Smooth muscle cell of the brain vasculature (primary cell): ENCODE data around the gene CEMIP.

Source experiments
- DNase-seq: peaks from one replicate; pipeline ENCODE4 v3.0.0-alpha.2; 2012; ENCODE audit warnings: low read depth, low spot score

The CEMIP gene

DNA sequence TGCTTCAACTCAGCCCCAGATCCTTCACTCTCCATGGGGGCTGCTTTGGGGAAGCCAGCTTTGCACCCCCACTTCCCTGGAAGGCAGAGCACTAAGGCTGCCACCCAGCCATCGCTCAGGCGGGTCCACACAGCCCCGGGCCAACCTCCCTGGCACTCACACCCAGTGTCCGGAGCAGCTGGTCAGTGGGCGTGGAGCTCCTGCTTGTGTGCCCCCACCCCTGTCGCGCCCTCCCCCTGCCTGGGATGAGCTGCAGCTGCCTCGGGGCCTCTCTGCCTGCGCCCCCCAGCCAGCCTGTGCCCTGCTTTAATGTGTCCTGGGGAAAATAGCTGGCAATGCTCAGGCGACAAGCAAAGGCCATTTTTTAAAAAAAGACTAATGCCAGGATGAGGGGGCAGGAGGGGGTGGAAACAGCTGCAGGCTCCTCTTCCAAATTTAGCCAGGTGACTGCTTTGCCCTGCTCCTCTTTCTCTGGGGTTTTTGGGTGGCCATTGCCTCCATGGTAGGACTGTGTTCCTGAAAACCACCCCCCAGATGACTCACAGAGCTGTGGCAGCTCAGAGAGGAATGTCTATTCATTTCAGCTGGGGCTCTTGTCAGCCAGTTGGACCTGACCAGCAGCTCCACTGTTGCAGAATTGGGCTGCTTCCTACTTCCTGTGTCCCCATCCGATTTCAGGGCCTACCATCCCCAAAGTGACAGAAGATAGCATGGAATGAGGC, 65.0 kb downstream of the CEMIP start:
- DNase-seq: no peak

DNA sequence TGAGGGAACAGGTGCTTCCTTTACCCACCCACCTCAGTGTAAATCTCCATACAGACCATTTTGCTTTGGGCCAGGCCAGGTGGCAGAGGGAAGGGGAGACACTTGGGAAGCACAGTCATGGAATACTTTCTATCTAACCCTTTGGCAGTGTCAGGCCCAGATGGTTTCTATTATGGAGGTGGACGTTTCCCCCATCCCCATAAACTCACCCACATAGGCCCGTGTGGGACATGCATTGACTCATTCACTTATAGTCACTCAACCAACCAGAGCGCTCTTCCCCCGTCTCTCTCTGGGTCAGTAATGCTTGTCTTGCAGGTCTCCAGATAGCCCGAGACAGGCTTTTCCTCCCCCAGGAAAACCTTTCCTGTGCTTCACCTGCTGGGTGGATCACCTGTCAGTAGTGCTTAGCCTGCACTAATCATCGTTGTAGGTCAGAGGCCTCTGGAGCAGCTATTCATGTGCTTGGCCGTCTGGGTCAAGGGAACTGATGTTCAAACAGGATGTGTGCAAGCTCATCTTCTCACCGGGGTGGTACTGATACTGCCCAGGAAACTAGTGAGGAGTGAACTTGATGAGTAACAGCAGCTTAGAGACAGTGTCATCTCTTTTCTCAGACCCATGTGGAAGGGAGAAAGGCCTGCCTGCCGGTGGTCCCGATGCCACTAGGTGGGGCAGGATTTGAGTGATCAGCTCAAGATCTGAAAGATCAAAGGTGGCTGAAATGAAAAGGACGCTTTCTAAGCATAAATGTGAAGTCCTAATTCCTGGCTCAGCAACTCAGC, 67.1 kb downstream of the CEMIP start:
- DNase-seq: no peak

DNA sequence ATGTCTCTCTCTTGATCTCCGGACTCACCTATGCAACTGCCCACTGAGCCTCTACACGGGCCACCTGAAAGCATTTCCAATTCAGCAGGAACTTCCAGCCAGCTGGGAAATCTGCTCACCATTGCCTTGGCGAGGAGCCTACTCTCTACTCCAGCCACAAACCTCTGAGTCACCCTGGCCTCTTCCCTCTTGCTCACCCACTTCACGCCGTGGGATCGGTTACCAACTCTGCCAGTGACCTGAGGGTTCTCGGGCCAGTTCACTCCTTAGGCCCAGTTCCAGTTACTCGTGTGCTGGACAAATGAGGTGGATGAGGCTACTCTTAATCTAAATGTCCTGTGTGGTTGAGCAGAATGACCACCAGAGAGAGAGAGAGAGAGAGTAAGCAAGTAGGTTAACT, 70.1 kb downstream of the CEMIP start:
- DNase-seq: peak; percentile 28

DNA sequence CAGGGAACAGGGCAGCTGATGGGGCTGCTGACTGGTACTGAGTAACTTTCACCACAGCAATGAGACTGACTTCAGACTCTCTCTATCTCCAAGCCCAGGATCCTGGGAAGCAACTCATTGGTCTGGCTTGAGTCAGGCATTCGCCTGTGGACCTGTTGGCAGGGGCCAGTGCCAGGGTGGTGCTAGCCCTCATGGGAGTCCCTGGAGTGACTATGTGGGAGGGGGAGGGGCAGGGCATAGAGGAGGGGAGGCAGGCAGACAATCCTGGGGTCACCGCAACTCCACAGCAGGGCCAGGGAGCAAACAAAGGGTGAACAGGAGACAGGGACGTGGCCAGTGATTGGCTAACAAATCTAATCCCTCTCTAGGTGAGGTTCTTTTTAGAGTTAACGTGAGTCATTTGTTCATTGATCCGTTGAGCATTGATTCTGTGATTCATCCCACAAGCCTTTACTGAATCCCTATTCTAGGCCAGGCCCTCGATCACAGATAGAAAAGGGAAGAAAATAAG, 71.8 kb downstream of the CEMIP start:
- DNase-seq: no peak

DNA sequence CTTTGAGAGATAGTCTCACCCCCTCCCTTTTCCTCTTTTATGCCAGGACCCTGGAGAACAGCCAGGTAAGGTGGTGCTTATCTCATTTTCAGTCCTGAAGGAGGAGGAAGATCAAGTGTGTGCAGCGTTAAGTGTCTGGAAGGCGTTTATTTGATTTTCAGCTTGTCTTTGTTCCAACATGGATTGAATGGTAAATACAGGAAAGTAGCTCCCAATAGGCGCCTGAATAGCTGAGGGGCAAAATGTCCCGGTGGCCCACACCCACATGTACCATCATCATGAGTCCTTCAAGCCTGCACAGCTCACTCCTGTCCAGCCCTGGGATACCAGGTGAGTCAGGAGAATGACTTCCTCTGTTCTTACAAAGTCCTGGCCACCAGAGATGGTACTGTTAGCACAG, 73.5 kb downstream of the CEMIP start:
- no peak for DNase-seq

DNA sequence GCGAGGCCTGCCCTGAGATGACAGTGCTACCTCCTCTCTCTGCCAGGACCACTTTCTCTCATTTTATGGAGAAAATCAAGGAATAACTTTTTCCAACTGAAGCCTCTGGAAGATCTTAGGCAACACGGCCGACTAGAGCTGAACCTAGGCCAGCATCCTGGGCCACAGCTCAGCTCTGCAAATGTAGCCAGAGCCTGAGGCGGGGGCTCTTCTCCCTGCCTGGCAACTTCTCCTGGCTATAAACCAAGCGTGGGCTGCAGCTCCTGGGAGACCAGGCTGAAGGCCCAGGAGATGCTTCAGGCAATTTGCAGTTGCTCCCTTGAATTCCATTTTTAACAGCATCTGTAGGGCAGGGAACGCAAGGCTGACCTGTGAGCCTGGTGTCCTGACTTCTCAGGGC, 74.9 kb downstream of the CEMIP start:
- DNase-seq: no peak

DNA sequence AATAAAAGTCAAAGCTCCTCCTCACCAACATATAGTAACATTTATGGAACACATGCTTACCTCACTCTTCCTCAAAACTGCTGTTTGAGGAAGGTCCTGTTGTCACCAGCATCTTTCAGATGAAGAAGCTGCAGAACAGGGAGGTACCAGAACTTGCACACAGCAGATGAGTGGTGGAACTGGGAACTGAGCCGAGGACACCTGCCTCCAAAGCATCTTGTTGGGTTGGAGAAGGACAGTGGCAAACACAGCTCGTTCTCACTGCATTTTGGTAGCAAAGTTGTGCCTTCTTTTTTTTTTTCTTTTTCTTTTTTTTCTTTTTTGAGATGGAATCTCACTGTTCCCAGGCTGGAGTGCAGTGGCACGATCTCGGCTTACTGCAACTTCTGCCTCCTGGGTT, 76.0 kb downstream of the CEMIP start:
- no peak for DNase-seq

DNA sequence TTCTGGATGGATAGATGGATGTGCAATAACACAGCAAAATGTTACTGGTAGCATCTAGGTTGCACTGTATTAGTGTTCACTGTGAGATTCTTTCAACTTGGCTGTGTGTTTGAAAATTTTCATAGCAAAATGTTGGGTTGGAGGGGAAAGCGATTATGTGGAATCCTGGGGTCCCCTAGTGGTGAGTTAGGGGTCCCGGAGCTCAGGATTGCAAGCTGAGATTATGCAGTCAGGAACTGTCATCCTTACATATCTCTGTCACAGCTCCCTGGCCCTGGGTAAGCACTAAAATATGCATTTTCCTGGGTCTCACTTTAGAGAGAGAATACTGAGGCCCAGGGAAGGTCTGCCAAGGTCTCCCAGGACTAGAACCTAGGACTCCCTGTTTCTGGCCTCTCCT, 77.2 kb downstream of the CEMIP start:
- DNase-seq: no peak

DNA sequence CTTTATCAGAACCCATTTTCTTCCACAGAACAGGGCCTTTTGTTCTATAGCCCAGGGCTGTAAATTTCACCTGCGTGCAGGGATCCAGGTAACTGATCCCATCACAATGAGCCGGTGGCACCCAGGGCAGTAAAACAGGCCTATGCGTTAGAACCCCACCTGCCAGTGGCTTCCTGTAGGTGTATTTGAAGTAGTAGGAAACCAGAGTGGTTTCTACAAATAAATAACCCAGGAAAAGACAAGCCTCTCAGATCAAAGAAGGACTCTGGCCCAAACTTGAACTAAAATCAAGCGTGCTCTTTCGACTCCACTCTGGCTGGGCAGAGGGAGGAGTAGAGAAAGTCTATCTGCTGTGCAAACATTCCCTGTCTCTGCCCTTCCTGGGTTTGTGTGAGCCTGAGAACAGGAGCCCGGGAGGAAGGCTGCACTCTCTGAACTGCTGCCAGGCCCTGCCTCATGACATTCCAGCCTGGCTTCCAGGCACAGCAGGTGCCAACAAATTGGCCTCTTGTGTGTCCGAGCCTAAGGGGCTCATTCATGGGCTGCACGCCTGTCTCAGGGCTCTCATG, 77.7 kb downstream of the CEMIP start:
- DNase-seq: peak; percentile 44

DNA sequence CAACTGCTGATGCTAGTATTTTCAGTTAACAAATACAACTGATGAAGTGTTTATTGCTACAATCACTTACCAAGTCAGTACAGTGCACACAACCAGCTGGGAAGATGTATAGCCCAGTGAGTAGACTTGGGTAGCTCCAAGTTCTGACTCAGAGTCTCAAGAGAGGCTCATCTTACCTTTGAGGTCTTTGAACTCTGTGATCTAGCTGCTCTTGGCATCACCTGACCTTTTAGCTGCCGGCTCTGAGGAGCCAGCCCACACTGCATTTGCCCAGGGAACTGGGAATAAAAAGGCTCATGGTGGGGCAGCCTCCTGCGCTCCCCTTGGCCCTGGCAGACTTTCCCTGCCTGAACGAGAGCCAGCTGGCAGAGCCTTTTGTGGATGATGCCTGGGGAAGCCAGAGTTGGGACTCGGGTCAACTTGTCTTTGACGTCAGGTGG, 82.6 kb downstream of the CEMIP start:
- DNase-seq: no peak

DNA sequence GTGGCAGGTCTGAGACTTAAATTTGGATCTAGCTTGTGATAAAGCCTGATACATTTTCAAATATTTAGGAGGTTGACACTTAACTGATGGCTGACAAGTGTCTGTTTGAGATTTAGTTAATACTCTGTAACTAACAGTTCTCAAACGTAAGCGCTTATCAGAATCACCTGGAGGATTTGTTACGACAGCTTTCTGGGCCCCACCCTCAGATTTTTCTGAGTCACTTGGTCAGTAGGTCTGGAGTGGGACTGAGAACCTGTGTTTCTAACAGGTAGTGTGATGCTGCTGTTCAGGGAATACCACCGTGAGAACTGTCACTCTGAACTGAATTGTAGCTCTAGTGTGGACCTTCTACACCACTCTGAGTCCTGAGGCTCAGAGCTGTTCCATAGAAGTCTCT, 85.5 kb downstream of the CEMIP start:
- DNase-seq: no peak

DNA sequence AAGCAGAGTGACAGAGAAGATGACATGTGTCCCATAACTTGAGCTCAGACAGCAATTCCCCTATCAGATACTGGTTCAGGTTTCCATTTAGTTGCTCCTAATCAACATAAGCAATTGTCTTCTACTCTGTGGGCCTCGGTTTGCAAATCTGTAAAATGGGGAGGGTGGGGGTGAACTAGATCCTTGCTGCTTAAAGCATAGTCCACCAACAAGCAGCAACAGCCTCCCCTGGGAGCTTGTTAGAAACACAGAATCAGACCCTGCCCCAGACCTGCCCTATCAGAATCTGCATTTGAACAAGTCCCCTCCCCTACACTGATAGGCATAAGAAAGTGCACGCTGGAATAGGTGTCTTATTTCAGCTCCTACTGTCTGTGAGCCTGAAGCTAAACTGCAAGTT, 87.8 kb downstream of the CEMIP start:
- no peak for DNase-seq

DNA sequence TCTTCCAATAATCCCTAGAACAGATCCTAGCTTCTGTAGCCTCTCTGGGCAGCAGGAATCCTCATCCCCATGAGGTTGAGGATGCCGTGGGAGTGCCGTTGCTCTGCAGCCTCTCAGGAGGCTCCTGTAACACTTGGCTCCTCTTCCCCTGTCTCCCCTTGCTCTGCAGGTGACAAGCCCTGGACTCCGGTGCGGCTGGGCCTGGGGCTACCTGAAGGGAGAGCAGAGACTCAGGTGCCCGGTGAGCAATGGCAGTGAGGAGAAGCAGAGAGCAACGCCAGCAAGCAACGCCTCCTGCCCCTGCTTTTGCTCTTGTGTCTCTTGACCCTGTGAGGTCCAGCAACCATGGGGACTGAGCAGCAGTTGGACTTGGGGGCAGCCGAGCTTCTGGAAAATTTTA, 91.2 kb downstream of the CEMIP start:
- DNase-seq: no peak

DNA sequence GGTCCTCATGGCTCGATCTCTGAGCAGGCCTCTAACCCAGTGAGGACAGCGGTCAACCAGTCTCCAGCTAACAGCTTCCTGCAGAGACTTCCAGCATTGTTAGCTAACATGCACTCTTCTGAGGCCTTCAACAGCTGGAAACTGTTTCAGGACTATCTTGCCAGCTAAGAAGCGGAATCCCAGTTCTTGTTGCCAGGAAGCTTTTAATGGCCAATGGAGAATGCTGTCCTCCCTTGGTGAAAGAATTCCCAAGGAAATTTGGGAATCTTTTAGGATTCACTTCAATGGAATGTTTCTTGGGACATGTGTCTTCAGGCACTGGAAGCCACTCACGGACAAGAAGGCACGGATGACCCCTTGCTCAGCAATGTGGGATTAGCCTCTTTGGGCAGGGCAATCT, 91.7 kb downstream of the CEMIP start:
- DNase-seq: no peak

DNA sequence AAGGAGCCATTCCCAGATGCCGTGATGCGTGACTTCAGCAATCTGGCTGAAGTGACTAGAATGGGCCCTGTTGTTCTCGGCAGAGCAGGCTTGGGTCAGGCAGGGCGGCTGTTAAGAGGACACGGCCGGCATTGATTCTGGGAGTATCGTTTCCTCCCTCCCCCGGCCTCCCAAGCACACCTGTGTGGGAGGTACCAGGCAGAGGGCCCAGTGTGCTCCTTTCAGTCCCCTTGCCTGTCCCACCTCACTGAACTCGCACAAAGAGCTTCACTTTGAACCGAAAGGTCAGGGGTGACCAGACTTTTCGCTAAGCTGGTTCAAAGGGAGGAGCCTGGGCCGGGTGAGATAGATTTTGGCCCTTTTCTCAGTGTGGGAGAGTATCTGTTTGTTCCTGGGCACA, 92.7 kb downstream of the CEMIP start:
- DNase-seq: no peak

DNA sequence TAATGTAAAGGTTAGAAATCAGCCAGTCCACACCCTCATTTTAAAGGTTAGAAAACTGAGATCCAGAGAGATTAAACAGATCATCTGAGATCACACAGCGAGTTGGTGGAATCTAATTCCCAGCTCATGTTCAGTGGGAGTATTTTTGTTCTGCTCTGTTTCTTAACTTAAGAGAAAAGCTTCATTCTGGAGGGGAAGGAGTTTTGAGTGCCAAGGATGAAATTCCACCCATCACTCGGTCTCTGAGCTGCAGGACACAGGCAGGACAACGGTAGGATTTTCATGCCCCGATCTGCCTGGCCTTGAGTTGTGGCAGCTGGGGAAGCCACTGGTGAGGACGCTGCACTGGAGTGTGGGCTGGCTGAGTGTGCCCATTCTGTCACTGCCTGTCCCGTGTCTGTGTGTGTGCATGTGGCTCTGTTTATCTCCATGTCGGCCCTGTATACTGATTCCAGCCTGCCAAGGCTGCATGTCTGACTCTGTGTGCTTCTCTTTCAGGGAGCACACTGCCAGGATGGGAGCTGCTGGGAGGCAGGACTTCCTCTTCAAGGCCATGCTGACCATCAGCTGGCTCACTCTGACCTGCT, 94.3 kb downstream of the CEMIP start:
- no peak for DNase-seq

DNA sequence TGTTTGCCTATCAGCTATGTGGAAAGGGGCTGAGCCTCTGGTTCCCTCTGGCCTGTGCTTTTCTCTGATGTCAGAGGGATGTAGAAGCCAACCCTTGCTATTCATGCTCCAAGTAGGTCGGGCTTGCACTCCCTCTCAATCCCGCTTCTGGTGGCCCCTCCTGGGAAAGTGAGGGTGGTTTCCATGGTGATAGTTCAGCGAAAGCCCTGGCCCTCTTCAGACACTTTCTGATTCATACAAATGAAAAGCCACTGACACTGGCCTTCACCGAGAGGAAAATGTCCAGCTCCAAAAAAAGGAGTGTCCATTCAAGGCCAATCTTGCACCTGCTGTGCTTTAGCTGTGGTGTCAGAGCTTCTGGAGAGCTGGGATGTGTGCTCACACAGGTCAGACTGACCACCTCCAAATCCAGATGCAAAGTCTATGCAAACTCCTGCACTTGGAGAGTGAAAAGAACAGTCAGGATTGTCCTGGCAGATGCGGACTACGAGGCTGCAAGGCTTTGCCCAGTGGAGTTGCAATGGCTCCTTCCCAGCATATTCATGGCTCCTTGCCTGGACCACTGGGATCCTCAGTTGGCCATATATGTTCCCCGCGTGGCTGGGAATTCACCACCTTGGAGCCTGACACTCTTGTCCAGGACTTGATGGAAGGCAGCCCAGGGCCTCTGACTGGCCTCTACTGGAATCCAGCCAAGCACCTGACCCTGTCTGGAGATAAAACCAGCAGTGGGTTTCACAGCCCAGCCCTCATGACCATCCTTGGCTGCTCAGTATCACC, 96.6 kb downstream of the CEMIP start:
- no peak for DNase-seq

DNA sequence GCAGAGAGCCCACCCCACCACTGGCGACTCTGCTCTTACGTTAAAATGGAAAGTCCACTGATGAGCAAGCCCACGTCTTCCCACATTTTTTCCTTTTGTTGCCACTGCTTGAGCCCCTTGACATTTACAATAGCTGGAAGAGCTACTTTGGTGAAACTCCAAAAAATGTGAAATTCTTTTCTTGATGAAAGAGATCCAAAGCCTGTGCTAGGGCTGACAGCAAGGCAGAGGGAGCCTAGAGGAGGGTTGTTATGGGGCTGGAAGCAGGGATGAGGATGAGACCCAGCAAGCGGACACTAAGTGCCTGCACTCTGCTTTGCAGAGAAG, 97.1 kb downstream of the CEMIP start:
- DNase-seq: no peak

DNA sequence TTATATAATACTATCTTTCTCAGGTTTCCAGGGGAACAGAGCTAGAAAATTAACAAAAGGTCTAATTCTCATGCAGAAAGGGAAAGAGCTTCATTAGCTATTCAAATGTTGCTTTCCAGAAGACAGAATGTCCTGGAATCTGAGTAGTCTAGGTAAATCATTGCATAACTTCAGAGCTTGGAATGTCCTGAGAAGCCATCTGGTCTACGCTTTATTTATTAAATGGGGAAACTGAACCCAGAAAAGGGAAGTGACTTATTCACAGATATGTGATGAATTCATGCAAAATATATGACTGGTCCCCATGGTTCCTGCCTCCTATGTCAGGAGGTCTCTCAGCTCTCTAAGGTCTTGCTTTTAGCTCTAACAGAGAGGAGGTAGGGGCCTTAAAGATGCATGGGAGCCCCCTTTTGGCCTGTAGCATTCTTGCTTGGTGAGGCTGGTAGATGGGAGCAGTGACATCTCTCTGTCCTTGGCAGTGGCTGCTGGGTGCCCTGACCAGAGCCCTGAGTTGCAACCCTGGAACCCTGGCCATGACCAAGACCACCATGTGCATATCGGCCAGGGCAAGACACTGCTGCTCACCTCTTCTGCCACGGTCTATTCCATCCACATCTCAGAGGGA, 99.2 kb downstream of the CEMIP start:
- DNase-seq: no peak

DNA sequence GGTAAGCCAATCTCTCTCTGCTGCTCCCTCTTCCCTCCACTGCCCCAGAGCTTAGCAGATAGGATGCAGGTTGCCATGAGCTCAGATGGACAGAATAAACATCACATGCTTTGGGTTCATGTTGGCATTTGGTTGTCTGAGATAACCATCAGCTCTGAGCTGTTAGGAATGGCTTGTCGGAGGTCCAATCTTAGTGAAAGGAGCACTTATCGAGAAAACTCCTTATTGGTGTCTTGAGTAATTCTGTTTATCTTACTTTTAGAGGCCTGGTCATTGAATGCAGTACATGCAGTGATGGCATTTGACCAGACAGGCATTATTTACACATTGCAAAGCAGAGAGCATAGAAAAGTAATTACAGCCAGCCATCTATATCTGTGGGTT, 99.7 kb downstream of the CEMIP start:
- no peak for DNase-seq

DNA sequence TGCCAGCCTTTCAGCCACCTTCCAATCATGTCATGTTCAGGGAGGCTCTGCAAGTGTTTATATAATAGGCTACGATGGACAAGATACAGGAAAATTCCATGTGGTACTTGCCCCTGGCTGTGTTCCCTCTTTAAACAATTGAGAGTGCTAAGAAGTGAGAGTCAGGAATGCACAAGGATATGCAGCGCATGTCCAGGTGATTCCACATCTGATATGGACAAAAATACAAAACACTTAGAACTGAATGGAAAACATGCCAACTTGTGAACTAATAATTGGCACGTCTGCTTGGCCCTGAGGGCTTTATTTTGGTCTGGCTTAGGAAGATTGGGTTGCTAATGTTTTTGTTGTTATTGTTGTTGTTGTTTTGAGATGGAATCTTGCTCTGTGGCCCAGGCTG, 100.9 kb downstream of the CEMIP start:
- DNase-seq: no peak
